ENCODE results near the gene ARHGEF16.

The ARHGEF16 gene

GRCh38 chr1:3510956-3511250, 56.4 kb downstream of the ARHGEF16 start:
- DNase-seq (ENCODE audit: insufficient read length, low spot score) (no peak), FAIRE-seq (peak; percentile 31)

DNA sequence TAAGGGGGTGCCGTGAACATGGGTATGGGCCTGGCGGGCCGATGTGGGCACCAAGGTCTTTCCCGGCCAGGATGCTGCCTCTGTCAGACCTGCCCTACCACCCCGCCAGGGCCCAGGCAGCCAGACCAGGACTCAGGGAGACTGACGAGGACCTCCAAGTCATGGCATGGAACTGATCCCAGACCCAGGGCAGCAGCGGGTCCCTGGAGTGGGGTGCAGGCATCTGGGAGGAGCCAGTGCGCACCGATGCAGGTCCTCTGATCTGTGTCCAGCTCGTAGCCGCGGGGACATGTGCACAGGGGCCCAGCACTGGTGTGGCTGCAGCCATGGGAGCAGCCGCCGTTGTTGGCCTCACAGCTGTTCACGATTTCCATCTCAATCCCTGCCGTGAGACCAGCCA, 56.8 kb downstream of the ARHGEF16 start:
- FAIRE-seq (no peak), DNase-seq (ENCODE audit: insufficient read length, low spot score) (no peak)

DNA sequence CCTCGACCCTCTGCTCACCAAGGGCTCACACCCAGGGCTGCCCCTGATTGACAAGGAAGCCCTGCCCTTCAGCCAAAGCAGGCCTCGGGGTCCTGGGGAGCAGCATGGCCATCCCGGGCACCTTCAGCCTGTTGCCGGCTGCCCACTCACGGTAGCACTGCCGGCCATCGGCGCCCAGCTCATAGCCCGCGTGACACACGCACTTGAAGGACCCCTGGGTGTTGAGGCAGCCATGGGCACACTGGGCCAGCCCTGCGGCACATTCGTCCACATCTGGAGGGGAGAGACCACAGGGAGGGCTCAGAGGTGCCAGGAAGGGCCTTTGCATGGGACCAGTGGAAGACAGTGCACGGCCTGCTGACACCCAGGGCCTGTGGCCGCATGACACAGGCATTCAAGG, 57.4 kb downstream of the ARHGEF16 start:
- no peak for DNase-seq (ENCODE audit: insufficient read length, low spot score)
- no peak for FAIRE-seq

DNA sequence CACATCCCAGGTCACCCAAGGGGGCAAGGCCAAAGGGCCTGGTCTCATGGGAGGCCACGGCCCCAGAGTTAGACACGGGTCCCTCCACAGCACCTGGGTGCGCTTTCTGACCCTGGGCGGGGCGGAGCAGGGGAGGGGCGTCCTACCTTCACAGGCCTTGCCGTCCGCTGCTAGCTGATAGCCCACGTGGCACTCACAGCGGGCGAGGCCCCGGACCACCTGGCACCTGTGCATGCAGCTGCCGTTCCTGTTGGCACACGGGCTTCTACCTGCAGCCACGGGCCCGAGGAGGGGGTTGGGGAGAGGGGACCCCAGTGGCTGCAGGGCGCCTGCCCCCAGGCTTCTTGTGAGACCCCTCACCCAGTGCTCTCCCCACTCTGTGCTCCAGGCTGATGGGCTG, 59.9 kb downstream of the ARHGEF16 start:
- FAIRE-seq: no peak

DNA sequence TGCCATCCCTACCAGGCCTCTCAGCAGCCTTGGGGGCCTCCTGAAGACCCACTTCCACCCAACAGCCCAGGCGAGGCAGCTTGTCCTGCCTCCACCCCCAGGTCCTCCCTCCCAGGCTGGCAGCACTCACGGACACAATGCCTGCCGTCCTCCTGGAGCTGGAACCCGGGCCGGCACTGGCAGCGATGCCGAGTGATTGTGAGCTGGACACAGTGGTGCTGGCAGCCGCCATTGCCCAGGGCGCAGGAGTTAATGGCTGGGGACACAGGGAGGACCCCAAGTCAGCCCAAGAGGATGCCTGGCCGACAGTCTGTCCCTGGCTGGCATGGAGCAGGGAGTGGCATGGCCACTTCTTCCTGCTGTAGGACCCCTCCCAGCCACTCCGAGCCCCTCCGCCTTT, 60.8 kb downstream of the ARHGEF16 start:
- FAIRE-seq: no peak
- no peak for DNase-seq (ENCODE audit: insufficient read length, low spot score)

More for the DNA sequence above, 59.9 kb downstream of the ARHGEF16 start:
- DNase-seq (ENCODE audit: insufficient read length, low spot score): no peak

DNA sequence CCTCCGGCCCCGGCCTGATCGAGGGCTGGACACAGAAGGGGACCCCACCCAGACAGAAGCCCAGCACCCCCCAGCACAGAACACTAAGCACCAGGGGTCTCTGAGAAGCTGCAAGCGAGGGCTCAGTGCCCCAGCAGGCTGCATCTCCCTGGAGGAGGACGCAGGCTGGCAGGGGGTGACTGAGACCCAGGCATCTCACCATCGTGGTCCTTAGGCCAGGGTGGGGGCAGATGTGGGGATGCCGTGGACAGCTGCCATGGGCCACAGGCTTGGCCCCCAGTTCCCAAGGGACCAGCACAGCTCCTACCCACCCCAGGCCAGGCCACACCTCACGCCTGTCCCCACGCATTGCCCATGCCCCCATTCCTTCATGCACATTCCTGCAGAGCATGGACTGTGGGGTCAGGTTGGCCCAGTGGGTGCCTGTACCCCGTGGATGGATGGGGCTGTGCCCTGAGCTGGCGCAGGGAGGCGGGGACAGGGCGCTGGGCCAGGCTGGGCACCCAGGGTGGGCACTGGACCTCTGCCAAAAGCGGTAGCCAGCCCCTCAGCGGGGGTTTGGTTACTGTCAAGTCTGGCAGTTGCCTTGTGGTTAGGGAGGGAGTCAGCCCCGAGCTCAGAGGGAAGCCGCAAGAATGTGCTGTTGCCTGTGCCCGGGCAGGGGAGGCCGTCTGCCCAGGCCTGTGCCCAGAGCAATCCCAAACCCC, 61.5 kb downstream of the ARHGEF16 start:
- DNase-seq (ENCODE audit: insufficient read length, low spot score) (no peak), FAIRE-seq (no peak)

DNA sequence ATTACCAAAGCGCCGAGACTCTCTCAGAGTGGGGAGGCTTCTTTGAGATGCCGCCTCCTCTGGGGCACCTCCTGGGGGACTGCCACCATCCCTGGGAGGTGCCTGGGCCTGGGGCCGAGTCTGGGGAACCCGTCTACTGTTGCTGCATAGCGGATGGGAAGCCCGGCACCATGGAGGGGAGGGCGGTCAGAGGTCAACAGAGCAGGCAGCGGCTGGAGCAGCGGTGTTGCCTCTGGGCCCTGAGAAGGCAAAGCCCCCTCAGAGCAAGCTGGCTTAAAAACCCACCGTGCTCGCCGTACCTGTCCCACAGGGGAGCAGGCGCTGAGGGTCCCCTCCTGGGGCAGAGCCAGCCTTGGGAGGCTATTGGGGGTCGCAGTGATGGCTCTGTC, 62.0 kb downstream of the ARHGEF16 start:
- FAIRE-seq (no peak), DNase-seq (ENCODE audit: insufficient read length, low spot score) (no peak)

GRCh38 chr1:3516911-3517675, 62.6 kb downstream of the ARHGEF16 start:
- no peak for DNase-seq (ENCODE audit: insufficient read length, low spot score)

DNA sequence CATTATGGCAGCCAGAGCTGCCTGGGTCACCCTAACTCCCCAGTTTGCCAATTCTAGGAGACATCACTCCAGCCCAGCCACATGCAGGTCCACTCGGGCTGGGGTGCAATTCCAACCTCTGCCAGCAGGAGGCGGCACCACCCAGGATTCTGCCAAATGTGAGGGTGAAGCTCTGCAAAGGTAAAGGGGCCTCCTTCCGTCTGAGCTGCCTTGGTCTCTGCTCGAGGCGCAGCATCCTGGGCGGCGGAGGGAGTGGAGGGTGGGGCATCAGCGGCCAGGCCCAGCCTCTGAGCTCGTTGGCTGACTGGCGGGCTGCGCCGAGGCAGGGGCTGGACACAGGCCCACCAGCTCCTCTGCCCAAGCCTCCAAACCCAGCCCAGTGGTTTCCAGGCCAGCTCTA, 63.8 kb downstream of the ARHGEF16 start:
- FAIRE-seq: no peak

More at GRCh38 chr1:3516911-3517675, 62.6 kb downstream of the ARHGEF16 start:
- no peak for FAIRE-seq

DNA sequence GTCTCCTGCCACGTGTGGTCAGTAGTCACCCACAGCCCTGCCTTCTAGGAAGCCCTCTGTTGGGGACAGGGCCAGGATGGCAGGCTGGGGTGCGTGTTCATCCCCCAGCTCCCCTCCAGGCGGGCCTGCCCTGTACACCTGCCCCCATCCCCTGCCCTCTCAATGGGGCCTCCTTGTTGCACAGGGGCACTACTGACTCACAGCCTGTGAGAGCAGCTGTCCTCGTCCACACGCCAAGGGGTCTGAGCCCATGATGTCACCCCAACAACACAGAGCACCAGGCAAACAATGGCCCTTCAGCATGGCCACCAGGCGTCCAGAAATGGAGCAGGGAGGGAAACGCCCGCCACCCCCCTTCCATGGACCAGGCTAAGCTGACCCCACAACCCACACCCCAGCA, 64.3 kb downstream of the ARHGEF16 start:
- DNase-seq (ENCODE audit: insufficient read length, low spot score) (no peak), FAIRE-seq (no peak)

More for the DNA sequence above, 63.8 kb downstream of the ARHGEF16 start:
- DNase-seq (ENCODE audit: insufficient read length, low spot score): no peak

DNA sequence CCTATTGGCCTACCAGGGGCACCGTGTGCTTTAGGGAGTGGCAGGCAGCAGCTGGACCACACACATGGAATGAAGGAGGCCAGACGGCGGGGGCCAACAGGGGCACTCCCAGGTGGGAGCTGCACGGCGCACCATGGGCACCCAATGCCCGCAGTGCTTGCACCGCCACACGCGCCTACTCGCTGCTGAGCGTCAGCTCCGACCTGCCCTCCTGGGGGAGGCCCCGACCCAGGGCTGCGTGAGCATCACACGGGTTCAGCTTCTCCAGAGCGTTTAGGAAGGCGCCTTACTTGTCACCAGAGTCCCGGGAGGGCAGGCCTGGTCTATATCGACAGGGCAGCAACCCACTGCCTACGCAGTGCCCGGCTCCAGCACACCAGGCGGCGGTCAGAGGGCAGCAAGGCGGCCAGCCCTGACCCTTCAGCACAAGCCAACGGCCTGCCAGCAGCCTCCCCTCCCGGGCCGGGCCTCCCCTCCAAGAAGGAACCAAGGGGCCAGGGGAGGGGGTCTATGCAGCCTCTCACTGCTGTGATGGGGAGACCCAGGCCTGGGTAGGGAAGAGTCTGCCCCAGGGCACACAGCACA, 64.9 kb downstream of the ARHGEF16 start:
- DNase-seq (ENCODE audit: insufficient read length, low spot score) (no peak), FAIRE-seq (no peak)

DNA sequence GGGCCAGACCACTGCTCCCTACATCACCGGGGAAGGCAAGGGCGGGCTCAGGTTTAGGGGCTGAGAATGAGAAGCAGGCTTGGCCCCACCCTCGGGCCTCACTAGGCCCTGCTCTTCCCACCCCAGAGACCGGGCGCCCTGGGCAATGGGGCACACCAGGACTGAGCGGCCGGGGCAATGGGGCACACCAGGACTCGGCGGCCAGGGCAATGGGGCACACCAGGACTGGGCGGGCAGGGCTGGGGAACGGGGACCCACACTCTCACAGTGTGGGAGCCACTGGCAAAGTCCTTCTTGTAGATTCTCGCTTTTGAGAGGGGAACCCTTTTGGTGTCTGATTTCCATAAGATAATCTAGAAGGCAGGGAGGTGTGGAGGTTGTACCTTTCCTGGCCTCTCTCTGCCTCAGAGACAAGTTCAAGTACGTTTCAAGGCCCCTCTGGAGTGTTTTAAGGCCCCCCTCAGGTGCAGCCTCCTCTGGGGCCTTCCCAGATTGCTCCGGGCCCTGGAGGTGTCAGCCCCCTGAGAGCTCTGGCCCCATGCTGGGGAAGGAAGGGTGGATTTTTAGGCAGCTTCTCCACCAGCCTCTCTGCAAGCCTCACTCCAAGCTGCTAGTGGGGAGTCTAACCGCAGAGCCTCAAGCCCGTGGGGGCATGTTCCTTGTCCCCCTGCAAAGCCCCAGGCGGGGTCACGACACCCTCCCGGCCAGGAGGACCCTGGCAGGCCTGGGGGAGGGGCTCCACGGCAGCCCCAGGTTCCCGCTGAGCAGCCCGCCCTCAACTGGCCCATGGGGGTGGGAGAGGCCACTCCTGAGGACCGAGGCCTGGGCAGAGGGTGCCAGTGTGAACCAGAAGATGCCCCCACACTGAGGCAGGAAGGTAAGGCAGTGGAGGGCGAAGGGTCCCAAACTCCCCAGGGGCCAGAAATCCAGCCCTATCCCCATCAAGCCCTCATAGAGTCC, 66.2 kb downstream of the ARHGEF16 start:
- DNase-seq (ENCODE audit: insufficient read length, low spot score) (no peak), FAIRE-seq (no peak)

DNA sequence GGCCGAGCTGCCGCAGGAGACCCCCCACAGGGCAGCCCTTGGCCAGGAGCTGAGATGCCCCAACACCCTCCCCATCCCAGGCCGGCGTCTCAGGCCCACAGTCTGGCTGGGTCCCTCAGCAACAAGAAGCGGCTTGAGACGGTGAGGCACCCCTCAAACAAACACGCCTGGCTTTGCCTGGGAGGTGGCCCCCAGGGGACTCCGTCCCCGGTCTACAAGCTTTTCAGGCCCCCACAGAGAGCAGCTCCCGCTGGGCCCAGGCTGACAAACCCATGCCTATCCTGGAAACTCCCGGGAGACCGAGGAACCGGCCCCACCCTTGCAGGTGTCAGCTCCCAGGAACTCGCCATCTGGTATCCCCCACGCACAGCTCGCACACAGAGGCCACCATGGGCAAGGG, 67.0 kb downstream of the ARHGEF16 start:
- DNase-seq (ENCODE audit: insufficient read length, low spot score) (no peak), FAIRE-seq (no peak)

DNA sequence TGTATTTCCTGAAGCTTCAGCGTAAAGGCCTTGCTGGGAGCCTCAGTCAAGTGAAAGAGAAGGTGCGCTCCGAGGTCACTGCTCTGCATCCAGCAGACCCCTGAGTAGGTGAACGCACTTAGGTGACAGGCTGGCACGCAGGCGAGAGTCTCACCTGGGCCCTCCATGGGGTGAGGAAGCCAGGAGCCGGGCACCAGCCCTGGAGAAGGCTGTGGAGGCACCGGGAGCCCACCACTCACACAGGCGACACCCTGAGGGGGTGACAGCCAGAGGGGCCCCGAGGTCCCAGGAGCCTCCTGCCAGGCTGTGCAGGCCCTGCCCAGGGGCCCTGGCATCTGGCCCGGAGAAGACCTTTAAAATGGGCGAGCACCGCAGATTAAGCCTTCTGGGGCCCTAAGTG, 67.6 kb downstream of the ARHGEF16 start:
- FAIRE-seq (no peak), DNase-seq (ENCODE audit: insufficient read length, low spot score) (no peak)

GRCh38 chr1:3522564-3523265, 68.2 kb downstream of the ARHGEF16 start:
- FAIRE-seq (no peak), DNase-seq (ENCODE audit: insufficient read length, low spot score) (no peak)

DNA sequence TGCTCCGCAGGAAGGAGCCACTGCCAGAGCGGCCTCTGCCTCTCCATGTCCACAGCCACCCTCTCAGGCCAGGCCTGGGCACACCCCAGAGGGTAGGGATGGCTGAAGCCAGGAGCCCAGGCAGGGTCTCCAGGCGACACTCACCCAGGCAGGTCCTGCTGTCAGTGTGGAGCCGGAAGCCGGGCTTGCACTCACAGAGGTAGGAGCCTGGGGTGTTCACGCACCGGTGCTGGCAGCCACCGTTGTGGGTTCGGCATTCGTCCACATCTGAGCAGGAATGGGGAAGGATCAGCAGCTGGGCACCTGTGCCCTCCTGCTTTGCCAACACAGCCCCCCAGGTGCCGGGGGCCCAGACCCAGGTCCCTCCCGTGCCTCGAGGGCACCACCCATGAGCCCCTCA, 69.5 kb downstream of the ARHGEF16 start:
- FAIRE-seq (no peak), DNase-seq (ENCODE audit: insufficient read length, low spot score) (no peak)

- DNase-seq (ENCODE audit: insufficient read length, low spot score) (no peak), FAIRE-seq (no peak)
These were observed 70.2 kb downstream of the ARHGEF16 start for GRCh38 chr1:3524556-3525203.

DNA sequence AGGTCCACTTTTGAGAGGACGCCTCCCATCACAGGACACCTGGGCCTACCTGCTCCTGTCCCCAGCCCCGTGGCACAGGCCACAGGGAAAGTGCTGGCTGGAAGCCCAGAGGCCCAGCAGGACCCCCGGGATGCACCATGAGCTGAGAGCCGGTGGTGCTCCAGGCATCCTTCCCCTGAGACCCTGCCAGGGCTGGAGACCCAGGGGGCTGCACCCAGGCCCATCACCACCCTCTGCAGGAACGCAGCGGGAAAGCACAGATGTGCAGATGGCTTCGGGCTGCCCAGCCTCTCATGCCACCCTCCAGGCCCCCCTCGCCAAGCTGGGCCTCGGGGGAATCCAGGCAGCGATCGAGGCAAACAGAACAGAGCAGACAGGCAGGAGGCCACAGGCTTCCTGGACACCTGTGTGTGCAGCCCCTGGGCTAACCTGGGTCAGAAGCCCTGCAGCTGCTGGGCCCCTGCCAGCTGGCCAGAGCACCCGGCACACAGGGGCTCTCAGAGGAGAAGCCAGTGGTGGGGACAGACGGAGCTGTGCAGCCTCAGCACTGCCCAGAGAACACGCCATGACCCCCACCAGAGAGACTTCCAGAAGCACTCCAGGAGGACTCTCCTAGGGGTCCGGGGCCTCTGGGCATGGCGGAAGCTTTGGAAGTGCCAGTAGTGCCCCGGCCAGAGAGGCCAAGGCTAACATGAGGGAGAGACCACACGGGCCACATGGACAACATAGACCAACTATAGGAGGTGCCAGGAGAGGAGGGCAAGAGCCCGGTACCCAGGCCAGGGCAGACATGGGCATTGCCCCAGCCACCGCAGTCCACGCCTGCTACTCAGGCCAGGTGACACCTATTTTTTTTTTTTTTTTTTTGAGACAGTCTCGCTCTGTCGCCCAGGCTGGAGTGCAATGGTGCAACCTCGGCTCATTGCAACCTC, 71.4 kb downstream of the ARHGEF16 start:
- DNase-seq (ENCODE audit: insufficient read length, low spot score) (no peak), FAIRE-seq (no peak)

DNA sequence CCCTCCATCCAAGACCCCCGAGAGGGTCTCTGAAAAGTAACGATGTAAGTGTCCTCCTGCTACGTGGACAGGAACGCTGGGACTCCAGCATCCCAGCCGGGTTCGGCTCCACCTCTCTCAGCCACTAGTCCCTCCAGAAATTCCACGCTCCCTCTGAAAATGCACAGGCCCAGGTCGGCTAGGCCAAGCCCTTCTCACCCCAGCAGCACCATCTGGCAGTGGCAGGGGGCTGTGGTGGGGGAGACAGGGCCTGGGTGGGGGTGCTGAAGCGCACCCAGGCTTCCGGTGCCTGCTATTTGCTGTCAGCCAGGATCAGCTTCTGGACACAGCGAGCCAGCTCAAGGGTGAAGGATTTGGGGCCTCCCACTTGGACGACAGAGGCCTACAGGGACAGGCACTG, 73.3 kb downstream of the ARHGEF16 start:
- DNase-seq (ENCODE audit: insufficient read length, low spot score): no peak
- FAIRE-seq: no peak
